Gastroesophageal sphincter (tissue), 4 donors: ENCODE data around the gene CDH3. TPM values are rescaled to one million over a fixed set of nuclear protein-coding genes. Genes with fewer than 3 reads are reported as not detected.

Experiments used
- ATAC-seq: fragments of 150-250 bp; one replicate; pipeline ENCODE4 v1.9.1; 2016; ENCODE audit warnings: mild to moderate bottlenecking, moderate library complexity
- H3K27ac ChIP-seq, 4 donors: fragments of 200-600 bp; sonication (generic) in 3 of 4; 1 replicate in 3 of 4; 2 replicates in 1 of 4; pipeline ENCODE4 v1.5.1; 2016 to 2019
- H3K27me3 ChIP-seq: fragments of 200-600 bp; sonication (generic); one replicate; pipeline ENCODE4 v1.5.1; 2019
- H3K36me3 ChIP-seq, 2 donors: fragments of 200-600 bp; sonication (generic); one replicate each; pipeline ENCODE4 v1.5.1; 2019; ENCODE audit warnings: control low read depth in 1 of 2
- H3K4me1 ChIP-seq, 3 donors: fragments of 200-600 bp; sonication (generic); 1 replicate in 2 of 3; 2 replicates in 1 of 3; pipeline ENCODE4 v1.5.1; 2016 to 2019; ENCODE audit warnings: control low read depth in 2 of 3
- H3K4me3 ChIP-seq, 2 donors: fragments of 200-600 bp; sonication (generic); one replicate each; pipeline ENCODE4 v1.5.1; 2019; ENCODE audit warnings: mild to moderate bottlenecking in 1 of 2, moderate library complexity in 1 of 2
- H3K9me3 ChIP-seq, 3 donors: fragments of 200-600 bp; sonication (generic); one replicate each; pipeline ENCODE4 v1.5.1; 2017 to 2019; ENCODE audit warnings: control low read depth in 2 of 3
- EP300 ChIP-seq: sonication (generic); formaldehyde crosslinking; IDR thresholded peaks from one replicate; pipeline ENCODE4 v1.6.1; 2017; ENCODE audit warnings: antibody characterized with exemption, mild to moderate bottlenecking
- POLR2A ChIP-seq, 2 donors: fragments of 450-650 bp; IDR thresholded peaks; one replicate each; pipeline ENCODE4 v1.6.1; 2017; ENCODE audit warnings: antibody characterized with exemption in 2 of 2, mild to moderate bottlenecking in 2 of 2, moderate library complexity in 1 of 2
- POLR2AphosphoS5 ChIP-seq: sonication (generic); formaldehyde crosslinking; IDR thresholded peaks from one replicate; pipeline ENCODE4 v1.6.1; 2017; ENCODE audit warnings: antibody characterized with exemption
- WGBS, 2 donors: methylation state at CpG; one replicate each; pipeline ENCODE4 v1.1.5; 2018; ENCODE audit warnings: low coverage in 1 of 2; 5-methylcytosine and 5-hydroxymethylcytosine counted together
- total RNA-seq, 4 donors: library from RNA; depleted of rRNA; stranded (reverse); fragments of >200 nt; gene quantifications; one replicate each; pipeline ENCODE4 v1.1.0, GENCODE V29; 2016
- TF ChIP-seq, protein P1 (sequence below), 4 experiments: fragments of 200-600 bp in 2 of 4; fragments of 450-650 bp in 2 of 4; sonication (generic) in 1 of 4; IDR thresholded peaks; one replicate each; pipeline ENCODE4 v1.5.1; 2017 to 2019; ENCODE audit warnings: antibody characterized with exemption in 4 of 4, mild to moderate bottlenecking in 2 of 4, moderate library complexity in 2 of 4

Gene CDH3
- total RNA-seq, 4 donors from 2014 or later: 0.12 to 10.3 (median 4.6) TPM

DNA sequence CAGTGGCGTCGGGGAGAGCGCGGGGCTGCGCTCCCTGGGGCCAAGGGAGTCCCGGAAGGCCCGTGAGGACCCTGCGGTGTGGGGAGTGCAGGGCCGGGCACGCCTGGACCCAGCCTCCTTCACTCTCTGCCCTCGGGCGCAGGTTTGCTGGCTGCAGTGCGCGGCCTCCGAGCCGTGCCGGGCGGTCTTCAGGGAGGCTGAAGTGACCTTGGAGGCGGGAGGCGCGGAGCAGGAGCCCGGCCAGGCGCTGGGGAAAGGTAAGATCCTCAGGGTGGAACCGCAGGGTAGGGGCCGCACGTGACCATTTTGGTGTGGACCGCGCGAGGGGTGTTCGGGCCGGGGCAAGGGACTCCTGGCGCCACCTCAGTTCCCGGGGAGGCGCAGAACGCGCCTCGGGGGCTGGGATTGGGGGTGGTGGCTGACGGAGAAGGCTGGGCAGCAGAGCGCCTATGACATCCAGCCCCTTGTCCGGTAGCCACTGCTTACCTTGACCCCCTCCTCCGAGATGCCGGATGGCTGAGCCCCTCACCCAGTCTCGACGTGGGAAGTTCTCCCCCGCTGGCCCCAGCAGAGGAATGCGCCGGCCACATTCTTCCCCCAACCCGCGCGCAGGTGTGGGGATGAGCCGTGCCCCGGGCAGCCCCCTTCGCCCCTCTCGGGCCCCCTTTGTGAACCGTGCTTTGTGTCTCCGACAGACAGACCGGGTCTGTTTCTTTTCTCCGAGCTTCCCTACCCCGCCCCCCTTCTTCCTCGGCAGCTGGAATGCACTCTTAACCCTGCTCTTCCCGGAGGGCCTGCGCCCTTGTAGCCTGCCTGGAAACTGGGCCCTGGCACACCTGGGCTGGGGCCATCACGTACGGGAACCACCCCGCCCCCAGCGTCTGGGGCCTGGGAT, 631 bp downstream of the CDH3 start:
- TF ChIP-seq, protein P1, sequence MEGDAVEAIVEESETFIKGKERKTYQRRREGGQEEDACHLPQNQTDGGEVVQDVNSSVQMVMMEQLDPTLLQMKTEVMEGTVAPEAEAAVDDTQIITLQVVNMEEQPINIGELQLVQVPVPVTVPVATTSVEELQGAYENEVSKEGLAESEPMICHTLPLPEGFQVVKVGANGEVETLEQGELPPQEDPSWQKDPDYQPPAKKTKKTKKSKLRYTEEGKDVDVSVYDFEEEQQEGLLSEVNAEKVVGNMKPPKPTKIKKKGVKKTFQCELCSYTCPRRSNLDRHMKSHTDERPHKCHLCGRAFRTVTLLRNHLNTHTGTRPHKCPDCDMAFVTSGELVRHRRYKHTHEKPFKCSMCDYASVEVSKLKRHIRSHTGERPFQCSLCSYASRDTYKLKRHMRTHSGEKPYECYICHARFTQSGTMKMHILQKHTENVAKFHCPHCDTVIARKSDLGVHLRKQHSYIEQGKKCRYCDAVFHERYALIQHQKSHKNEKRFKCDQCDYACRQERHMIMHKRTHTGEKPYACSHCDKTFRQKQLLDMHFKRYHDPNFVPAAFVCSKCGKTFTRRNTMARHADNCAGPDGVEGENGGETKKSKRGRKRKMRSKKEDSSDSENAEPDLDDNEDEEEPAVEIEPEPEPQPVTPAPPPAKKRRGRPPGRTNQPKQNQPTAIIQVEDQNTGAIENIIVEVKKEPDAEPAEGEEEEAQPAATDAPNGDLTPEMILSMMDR (IDR thresholded peaks at IDR 0.05): no peak
- TF ChIP-seq EP300 (no peak), POLR2A (IDR thresholded peaks at IDR 0.05) (no peak), POLR2AphosphoS5 (no peak)
- Histone ChIP-seq H3K4me3 (peak overlapping the region in 1 of 2 donors; percentile 23), H3K27me3 (peaks cover 94% of the 10 kb centered on the region), H3K27ac (no peak overlapping the region), H3K4me1 (peaks cover 0 to 28% (median 12%) of the 10 kb centered on the region in 3 donors), H3K36me3 (no peaks in the 10 kb centered on the region), H3K9me3 (no peaks in the 10 kb centered on the region)
- ATAC-seq: no peak
- WGBS, 2 donors: 0% methylated on average over 2 to 8 of the region's 66 CpGs

DNA sequence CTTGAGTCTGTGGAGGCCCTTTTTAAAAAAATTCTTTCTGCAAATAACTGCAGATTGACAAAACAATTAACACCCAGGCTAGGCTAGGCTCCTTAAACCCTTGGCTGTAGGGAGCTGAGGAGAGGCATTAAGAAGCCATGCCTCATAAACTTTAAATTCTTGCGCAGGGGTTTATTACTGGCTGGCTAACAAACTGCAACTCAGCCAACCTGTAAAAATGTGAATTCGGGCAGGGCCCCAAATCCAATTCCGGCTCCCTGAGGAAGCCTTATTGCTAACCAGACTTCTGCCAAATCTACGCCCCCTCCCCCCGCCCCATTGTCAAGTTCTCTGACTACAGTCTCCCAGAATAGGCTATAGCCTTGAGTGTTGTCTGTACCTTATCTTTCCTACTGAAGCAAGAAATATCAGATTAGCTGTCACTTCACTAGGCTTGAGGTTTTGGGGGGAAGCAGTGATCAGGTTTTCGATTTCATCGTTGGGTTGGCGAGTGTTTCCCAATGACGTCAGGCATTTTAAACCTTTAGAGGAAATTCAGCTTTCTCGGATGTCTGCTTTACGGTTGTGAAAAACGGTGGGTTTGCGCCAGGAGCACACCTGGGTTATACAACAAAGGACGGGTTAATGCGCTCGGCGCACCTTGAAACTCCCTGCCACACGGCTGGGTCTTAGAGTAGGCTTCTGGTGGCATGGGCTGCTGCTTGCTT, 2.0 kb downstream of the CDH3 start:
- H3K36me3 ChIP-seq: no peaks in the 10 kb centered on the region
- H3K27me3 ChIP-seq: peaks cover 88% of the 10 kb centered on the region
- H3K4me1 ChIP-seq: peaks cover 0 to 28% (median 12%) of the 10 kb centered on the region in 3 donors
- H3K27ac ChIP-seq: no peak overlapping the region
- no peak for ATAC-seq
- no peak overlapping the region for H3K4me3 ChIP-seq
- H3K9me3 ChIP-seq: no peaks in the 10 kb centered on the region
- WGBS, 2 donors: 60 to 76% methylated on average over 1 to 13 of the region's 18 CpGs
- TF ChIP-seq EP300 (no peak), POLR2A (IDR thresholded peaks at IDR 0.05) (no peak), POLR2AphosphoS5 (no peak)
- TF ChIP-seq, protein P1 (IDR thresholded peaks at IDR 0.05): no peak

- Histone ChIP-seq H3K27me3 (peaks cover 59% of the 10 kb centered on the region), H3K9me3 (no peaks in the 10 kb centered on the region), H3K36me3 (no peaks in the 10 kb centered on the region), H3K4me1 (peaks cover 0 to 2% (median 0%) of the 10 kb centered on the region in 3 donors), H3K4me3 (no peak overlapping the region), H3K27ac (no peak overlapping the region)
- TF ChIP-seq POLR2A (IDR thresholded peaks at IDR 0.05) (no peak), POLR2AphosphoS5 (no peak), EP300 (no peak)
- TF ChIP-seq, protein P1 (IDR thresholded peaks at IDR 0.05): no peak
- no peak for ATAC-seq
- WGBS, 2 donors: no CpG with 5 or more reads among the region's 12 CpGs
These were observed 6.0 kb downstream of the CDH3 start for GRCh38 chr16:68651136-68651535.

GRCh38 chr16:68652659-68653058, 7.5 kb downstream of the CDH3 start:
- no peak overlapping the region for H3K27ac ChIP-seq
- H3K4me3 ChIP-seq: no peak overlapping the region
- peaks cover 54% of the 10 kb centered on the region for H3K27me3 ChIP-seq
- ATAC-seq: no peak
- H3K36me3 ChIP-seq: no peaks in the 10 kb centered on the region
- TF ChIP-seq POLR2AphosphoS5 (no peak), EP300 (no peak), POLR2A (IDR thresholded peaks at IDR 0.05) (no peak)
- TF ChIP-seq, protein P1 (IDR thresholded peaks at IDR 0.05): no peak
- no peaks in the 10 kb centered on the region for H3K4me1 ChIP-seq
- WGBS, 2 donors: 96 to 100% methylated on average over 2 of the region's 2 CpGs
- no peaks in the 10 kb centered on the region for H3K9me3 ChIP-seq
